ENCODE data around the gene OVOL1. TPM values are rescaled to one million over a fixed set of nuclear protein-coding genes. Genes with fewer than 3 reads are reported as not detected.

Gene OVOL1
- total and polyA plus RNA-seq, 2 donors (not counting 1 experiment from before 2014, with no cell fraction given) = 0.15 to 0.66 TPM

DNA sequence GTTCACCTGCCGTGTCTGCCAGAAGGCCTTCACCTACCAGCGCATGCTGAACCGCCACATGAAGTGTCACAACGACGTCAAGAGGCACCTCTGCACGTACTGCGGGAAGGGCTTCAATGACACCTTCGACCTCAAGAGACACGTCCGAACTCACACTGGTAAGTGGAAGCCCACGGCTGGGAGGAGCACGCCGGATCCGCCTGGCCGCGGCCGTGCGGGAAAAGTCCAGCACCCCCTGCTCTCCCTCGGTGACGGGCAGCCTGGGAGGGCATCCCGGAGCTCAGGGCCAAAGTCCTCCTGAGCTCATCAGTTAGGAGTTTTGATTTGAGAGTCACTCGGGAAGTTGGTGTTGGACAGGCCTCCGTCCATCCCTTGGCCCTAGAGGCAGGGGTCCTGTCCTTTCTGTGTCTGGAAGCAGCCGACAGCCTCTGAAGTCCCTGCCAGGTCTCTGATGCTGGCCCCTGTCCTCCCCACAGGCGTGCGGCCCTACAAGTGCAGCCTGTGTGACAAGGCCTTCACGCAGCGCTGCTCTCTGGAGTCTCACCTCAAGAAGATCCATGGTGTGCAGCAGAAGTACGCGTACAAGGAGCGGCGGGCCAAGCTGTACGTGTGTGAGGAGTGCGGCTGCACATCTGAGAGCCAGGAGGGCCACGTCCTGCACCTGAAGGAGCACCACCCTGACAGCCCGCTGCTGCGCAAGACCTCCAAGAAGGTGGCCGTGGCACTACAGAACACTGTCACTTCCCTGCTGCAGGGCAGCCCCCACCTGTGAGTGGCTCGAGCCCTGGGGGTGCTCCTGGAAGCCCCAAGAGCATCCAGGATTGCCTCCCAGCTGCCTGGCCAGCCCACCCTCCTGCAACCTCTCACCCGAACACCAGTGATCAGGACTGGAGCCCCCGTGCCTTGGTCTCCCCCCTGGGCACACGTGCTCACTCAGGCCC is 8.0 kb downstream of the OVOL1 start:
- intact Hi-C loops (cut with micrococcal nuclease) = no loop called here
- H4K20me1 ChIP-seq (ENCODE audit: control insufficient read depth, insufficient read depth, low read length, poor library complexity, severe bottlenecking) = no peaks in the 10 kb centered on the region
- H3K27ac ChIP-seq (ENCODE audit: low read length in 2 of 2) = no peak overlapping the region
- no peak overlapping the region for H2AFZ ChIP-seq (ENCODE audit: insufficient read depth, low read depth, low read length, poor library complexity, severe bottlenecking)
- Mint-ChIP-seq H3K27ac (no peak overlapping the region), H3K27me3 (peaks cover 6% of the 10 kb centered on the region), H3K4me3 (no peak overlapping the region), H3K4me1 (peaks cover 24% of the 10 kb centered on the region), H3K9me3 (ENCODE audit: insufficient read depth) (no peaks in the 10 kb centered on the region)
- DNase-seq (no peak), ATAC-seq (ENCODE audit: low read depth) (no peak)
- peaks cover 0 to 41% (median 6%) of the 10 kb centered on the region in 4 experiments for H3K27me3 ChIP-seq (replicated peaks in 1 of 4; ENCODE audit: control extremely low read depth in 1 of 4, control insufficient read depth in 3 of 4, insufficient read depth in 4 of 4, low read length in 3 of 4)
- no peak overlapping the region for H3K9ac ChIP-seq (ENCODE audit: low read length)
- POLR2A ChIA-PET = no interaction called here
- H3K9me3 ChIP-seq (ENCODE audit: control extremely low read depth in 1 of 3, control insufficient read depth in 2 of 3, insufficient read depth in 1 of 3, low read length in 2 of 3) = peaks cover 0 to 9% (median 0%) of the 10 kb centered on the region in 3 donors
- peaks cover 5 to 14% of the 10 kb centered on the region in 2 donors for H3K4me1 ChIP-seq (ENCODE audit: control insufficient read depth in 2 of 2, insufficient read depth in 2 of 2, low read length in 2 of 2)
- no peaks in the 10 kb centered on the region for H3K36me3 ChIP-seq (replicated peaks in 1 of 2; ENCODE audit: control extremely low read depth in 1 of 2, control insufficient read depth in 1 of 2, extremely low read depth in 1 of 2, insufficient read depth in 2 of 2, low read length in 1 of 2)
- TF ChIP-seq, protein P1, sequence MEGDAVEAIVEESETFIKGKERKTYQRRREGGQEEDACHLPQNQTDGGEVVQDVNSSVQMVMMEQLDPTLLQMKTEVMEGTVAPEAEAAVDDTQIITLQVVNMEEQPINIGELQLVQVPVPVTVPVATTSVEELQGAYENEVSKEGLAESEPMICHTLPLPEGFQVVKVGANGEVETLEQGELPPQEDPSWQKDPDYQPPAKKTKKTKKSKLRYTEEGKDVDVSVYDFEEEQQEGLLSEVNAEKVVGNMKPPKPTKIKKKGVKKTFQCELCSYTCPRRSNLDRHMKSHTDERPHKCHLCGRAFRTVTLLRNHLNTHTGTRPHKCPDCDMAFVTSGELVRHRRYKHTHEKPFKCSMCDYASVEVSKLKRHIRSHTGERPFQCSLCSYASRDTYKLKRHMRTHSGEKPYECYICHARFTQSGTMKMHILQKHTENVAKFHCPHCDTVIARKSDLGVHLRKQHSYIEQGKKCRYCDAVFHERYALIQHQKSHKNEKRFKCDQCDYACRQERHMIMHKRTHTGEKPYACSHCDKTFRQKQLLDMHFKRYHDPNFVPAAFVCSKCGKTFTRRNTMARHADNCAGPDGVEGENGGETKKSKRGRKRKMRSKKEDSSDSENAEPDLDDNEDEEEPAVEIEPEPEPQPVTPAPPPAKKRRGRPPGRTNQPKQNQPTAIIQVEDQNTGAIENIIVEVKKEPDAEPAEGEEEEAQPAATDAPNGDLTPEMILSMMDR (IDR thresholded peaks at IDR 0.05) = no peak
- TF ChIP-seq EZH2 (IDR thresholded peaks at IDR 0.05; ENCODE audit: borderline replicate concordance, insufficient read depth, low read depth, low read length, poor library complexity, severe bottlenecking) = no peak
- H3K4me3 ChIP-seq (ENCODE audit: control extremely low read depth in 1 of 5, extremely low read depth in 1 of 5, insufficient read depth in 1 of 5, low read depth in 2 of 5, low read length in 4 of 5) = no peak overlapping the region
- no peaks in the 10 kb centered on the region for H3K79me2 ChIP-seq (ENCODE audit: control insufficient read depth, insufficient read depth, low read length)
- CTCF ChIA-PET = interaction anchor here (0.5 kb wide), 1 partner anchor 11 kb away, joined by 3 read pairs; no protein-coding TSS in a partner anchor
- WGBS (ENCODE audit: insufficient coverage) = 95% methylated on average over 42 of the region's 42 CpGs
- no peak overlapping the region for H3K4me2 ChIP-seq (replicated peaks; ENCODE audit: low read depth, low read length, poor library complexity, severe bottlenecking)
